ENCODE results near the gene LIN54.

- no peak for TF ChIP-seq NFIC (IDR thresholded peaks at IDR 0.05; ENCODE audit: borderline replicate concordance)
- no peak for TF ChIP-seq EZH2phosphoT487 (IDR thresholded peaks at IDR 0.05; ENCODE audit: borderline replicate concordance, low read depth)
- no peak for TF ChIP-seq REST (IDR thresholded peaks at IDR 0.05; ENCODE audit: low read depth, low read length)
- TF ChIP-seq PBX3 (IDR thresholded peaks at IDR 0.05), result peak; percentile 37; the same call in 1 of the 2 replicates
- TF ChIP-seq CTCF (IDR thresholded peaks at IDR 0.05), result no peak
- no peak for TF ChIP-seq POLR2AphosphoS5 (IDR thresholded peaks at IDR 0.05; ENCODE audit: low read depth, low read length)
Measured at GRCh38 chr4:83043801-83044407, 33.3 kb upstream of the LIN54 start.
